ENCODE data around the gene ERAL1.

Gene ERAL1

GRCh38 chr17:28895794-28896447, 41.1 kb downstream of the ERAL1 start:
- CTCF ChIA-PET = interaction anchor here (0.6 to 4.7 kb wide), 4 partner anchors 94 to 169 kb away, joined by 3 to 17 read pairs (median 10); partner anchors contain the start of gene TLCD1
- no peak for DNase-seq (ENCODE audit: extremely low spot score)

GRCh38 chr17:28896491-28896883, 41.7 kb downstream of the ERAL1 start:
- no peak for TF ChIP-seq LEF1 (IDR thresholded peaks at IDR 0.05; ENCODE audit: borderline replicate concordance)
- no peak for TF ChIP-seq PKNOX1 (IDR thresholded peaks at IDR 0.05)
- no peak for TF ChIP-seq NFRKB (IDR thresholded peaks at IDR 0.05)
- no peak for TF ChIP-seq SUZ12 (IDR thresholded peaks at IDR 0.05)
- DNase-seq (ENCODE audit: extremely low spot score) = no peak
- ChIA-PET POLR2A (interaction anchor here (1.3 to 3.7 kb wide), 3 partner anchors 133 to 169 kb away, joined by 3 to 35 read pairs (median 6); partner anchors contain the start of gene NEK8), CTCF (interaction anchor here (0.6 to 4.7 kb wide), 3 partner anchors 94 to 170 kb away, joined by 6 to 17 read pairs (median 13); partner anchors contain the start of gene TLCD1)

More at GRCh38 chr17:28895794-28896447, 41.1 kb downstream of the ERAL1 start:
- TF ChIP-seq LEF1 (IDR thresholded peaks at IDR 0.05; ENCODE audit: borderline replicate concordance) (no peak), ARNT (IDR thresholded peaks at IDR 0.05) (no peak), FOXK2 (IDR thresholded peaks at IDR 0.05) (no peak), ZNF384 (IDR thresholded peaks at IDR 0.05) (no peak), CTBP1 (IDR thresholded peaks at IDR 0.05; ENCODE audit: borderline replicate concordance) (no peak), L3MBTL2 (conservative IDR thresholded peaks at IDR 0.05) (no peak), SUZ12 (IDR thresholded peaks at IDR 0.05) (no peak), HDGF (IDR thresholded peaks at IDR 0.05; ENCODE audit: borderline replicate concordance) (no peak), PKNOX1 (IDR thresholded peaks at IDR 0.05) (no peak), TARDBP (IDR thresholded peaks at IDR 0.05) (no peak), ELF4 (IDR thresholded peaks at IDR 0.05) (no peak), BHLHE40 (IDR thresholded peaks at IDR 0.05; ENCODE audit: borderline replicate concordance) (no peak), SP1 (IDR thresholded peaks at IDR 0.05) (no peak), FOXM1 (IDR thresholded peaks at IDR 0.05; ENCODE audit: borderline replicate concordance) (no peak), NFRKB (IDR thresholded peaks at IDR 0.05) (no peak), FOXA1 (IDR thresholded peaks at IDR 0.05) (no peak)
- POLR2A ChIA-PET = interaction anchor here (1.3 to 3.7 kb wide), 3 partner anchors 132 to 168 kb away, joined by 3 to 35 read pairs (median 6); partner anchors contain the start of gene NEK8

- POLR2A ChIA-PET = interaction anchor here (1.3 to 3.7 kb wide), 9 partner anchors 16 to 172 kb away, joined by 3 to 35 read pairs (median 9); partner anchors contain the start of genes FAM222B, NEK8 and PHF12
- TF ChIP-seq FOXA1 (IDR thresholded peaks at IDR 0.05) = no peak
- no peak for TF ChIP-seq ELF4 (IDR thresholded peaks at IDR 0.05)
- no peak for TF ChIP-seq ZNF384 (IDR thresholded peaks at IDR 0.05)
- no peak for TF ChIP-seq SP1 (IDR thresholded peaks at IDR 0.05)
- TF ChIP-seq FOXM1 (IDR thresholded peaks at IDR 0.05; ENCODE audit: borderline replicate concordance) = no peak
- no peak; the same call in 1 of the 2 replicates for TF ChIP-seq L3MBTL2 (conservative IDR thresholded peaks at IDR 0.05)
- TF ChIP-seq SUZ12 (IDR thresholded peaks at IDR 0.05) = no peak
- DNase-seq (ENCODE audit: extremely low spot score) = peak; percentile 55
- CTCF ChIA-PET = interaction anchor here (0.8 to 4.7 kb wide), 5 partner anchors 11 to 250 kb away, joined by 3 to 17 read pairs (median 4); partner anchors contain the start of gene TLCD1
Measured at GRCh38 chr17:28896884-28897768, 42.3 kb downstream of the ERAL1 start, which contains the start of gene FLOT2. Gene FLOT2 (minus strand): TSS chr17:28897733. CDS start chr17:28897574, 159 bp downstream.

GRCh38 chr17:28897769-28898526, 43.1 kb downstream of the ERAL1 start:
- CTCF ChIA-PET = interaction anchor here (0.8 to 4.7 kb wide), 5 partner anchors 10 to 251 kb away, joined by 3 to 17 read pairs (median 4); partner anchors contain the start of gene TLCD1
- POLR2A ChIA-PET = interaction anchor here (0.7 to 3.7 kb wide), 11 partner anchors 13 to 1044 kb away, joined by 3 to 35 read pairs (median 4); partner anchors contain the start of genes FAM222B, NEK8, PHF12 and RPL23A
- TF ChIP-seq ARNT (IDR thresholded peaks at IDR 0.05) (no peak), SUZ12 (IDR thresholded peaks at IDR 0.05) (no peak), HDGF (IDR thresholded peaks at IDR 0.05; ENCODE audit: borderline replicate concordance) (no peak), ZNF384 (IDR thresholded peaks at IDR 0.05) (no peak), LEF1 (IDR thresholded peaks at IDR 0.05; ENCODE audit: borderline replicate concordance) (no peak), FOXK2 (IDR thresholded peaks at IDR 0.05) (no peak), FOXM1 (IDR thresholded peaks at IDR 0.05; ENCODE audit: borderline replicate concordance) (no peak), L3MBTL2 (conservative IDR thresholded peaks at IDR 0.05) (no peak), ELF4 (IDR thresholded peaks at IDR 0.05) (no peak), FOXA1 (IDR thresholded peaks at IDR 0.05) (no peak), BHLHE40 (IDR thresholded peaks at IDR 0.05; ENCODE audit: borderline replicate concordance) (no peak), PKNOX1 (IDR thresholded peaks at IDR 0.05) (no peak), NFRKB (IDR thresholded peaks at IDR 0.05) (no peak), CTBP1 (IDR thresholded peaks at IDR 0.05; ENCODE audit: borderline replicate concordance) (no peak), TARDBP (IDR thresholded peaks at IDR 0.05) (no peak)
- DNase-seq (ENCODE audit: extremely low spot score) = no peak
